Stomach (tissue), 9 donors: Measurements from ENCODE around the gene HELZ2. TPM values are rescaled to one million over a fixed set of nuclear protein-coding genes. Genes with fewer than 3 reads are reported as not detected.
A peak's percentile ranks its signal among the peaks of the same experiment; 100 is the strongest.

Experiments used
- DNase-seq, 2 donors: peaks; one replicate each; pipeline versions ENCODE4 v3.0.0 to v3.0.0-alpha.2; 2013 to 2019
- H3K27ac ChIP-seq, 5 donors: fragments of 200-600 bp in 4 of 5; sonication (generic) in 4 of 5; one replicate each; pipeline ENCODE4 v1.5.1; 2013 to 2019; ENCODE audit warnings: mild to moderate bottlenecking in 1 of 5, moderate library complexity in 1 of 5
- H3K27me3 ChIP-seq, 3 donors: fragments of 200-600 bp; sonication (generic); one replicate each; pipeline ENCODE4 v1.5.1; 2017 to 2019; ENCODE audit warnings: mixed run types in 1 of 3
- H3K36me3 ChIP-seq, 4 donors: fragments of 200-600 bp; sonication (generic); 1 replicate in 3 of 4; 2 replicates in 1 of 4; pipeline ENCODE4 v1.5.1; 2016 to 2019
- H3K4me1 ChIP-seq, 4 donors: fragments of 200-600 bp; sonication (generic); one replicate each; pipeline ENCODE4 v1.5.1; 2016 to 2019
- H3K4me3 ChIP-seq, 4 donors: fragments of 200-600 bp; sonication (generic) in 3 of 4; one replicate each; pipeline ENCODE4 v1.5.1; 2016 to 2019; ENCODE audit warnings: mild to moderate bottlenecking in 1 of 4
- H3K9me3 ChIP-seq, 4 donors: fragments of 200-600 bp; sonication (generic); one replicate each; pipeline ENCODE4 v1.5.1; 2016 to 2019
- CTCF ChIP-seq, 7 experiments: fragments of 450-650 bp in 4 of 7; fragments of 200-600 bp in 3 of 7; sonication (generic) in 3 of 7; IDR thresholded peaks; one replicate each; pipeline ENCODE4 v1.5.1; 2016 to 2019; ENCODE audit warnings: antibody characterized with exemption in 7 of 7, control low read depth in 2 of 7, mild to moderate bottlenecking in 1 of 7
- EP300 ChIP-seq: sonication (generic); formaldehyde crosslinking; IDR thresholded peaks from one replicate; pipeline ENCODE4 v1.6.1; 2017; ENCODE audit warnings: antibody characterized with exemption
- POLR2A ChIP-seq, 4 donors: fragments of 450-650 bp; IDR thresholded peaks; one replicate each; pipeline ENCODE4 v1.6.1; 2016; ENCODE audit warnings: antibody characterized with exemption in 4 of 4, control low read depth in 2 of 4, mild to moderate bottlenecking in 1 of 4, moderate library complexity in 1 of 4
- POLR2AphosphoS5 ChIP-seq, 3 donors: sonication (generic); formaldehyde crosslinking; IDR thresholded peaks; one replicate each; pipeline ENCODE4 v1.6.1; 2016; ENCODE audit warnings: antibody characterized with exemption in 3 of 3
- WGBS, 5 donors: extraction: QIAGEN DNeasy Blood & Tissue Kit in 3 of 5; methylation state at CpG; one replicate each; pipeline versions ENCODE4 v1.1.5 to v1.1.7; 2013 to 2018; 5-methylcytosine and 5-hydroxymethylcytosine counted together
- intact Hi-C: fragments of 100-400 bp; cut with DNase I; formaldehyde crosslinking; loops from one replicate; pipeline ENCODE4 v1.15.1; 2023; ENCODE audit warnings: low total_unique reads
- polyA plus RNA-seq, 3 donors: library from polyadenylated mRNA; stranded (reverse); fragments of 200-250 nt; gene quantifications; one replicate each; pipeline ENCODE4 v1.2.3, GENCODE V29; 2013
- total RNA-seq, 5 donors: library from RNA; depleted of rRNA; stranded (reverse); fragments of >200 nt; gene quantifications; one replicate each; pipeline versions ENCODE4 v1.1.0 to v1.2.3, GENCODE V29; 2014 to 2016
- donor health status: healthy with polysubstance abuse.
- donor health status: Bipolar disorder and iron deficiency.
- donor health status: healthy.

The HELZ2 gene
- total and polyA plus RNA-seq, 8 donors: 4.4 to 95.5 (median 30.1) TPM

- H3K36me3 ChIP-seq: peaks cover 0 to 8% (median 5%) of the 10 kb centered on the region in 4 donors
- H3K4me1 ChIP-seq: peaks cover 0 to 8% (median 0%) of the 10 kb centered on the region in 4 donors
- intact Hi-C loops: no loop called here
- H3K4me3 ChIP-seq: no peak overlapping the region
- no peak for DNase-seq
- no peak overlapping the region for H3K27ac ChIP-seq
- H3K27me3 ChIP-seq: peaks cover 0 to 14% (median 4%) of the 10 kb centered on the region in 3 donors
- TF ChIP-seq CTCF (IDR thresholded peaks at IDR 0.05): no peak
- TF ChIP-seq POLR2A (IDR thresholded peaks at IDR 0.05): no peak
- no peak for TF ChIP-seq POLR2AphosphoS5 (IDR thresholded peaks at IDR 0.05)
- TF ChIP-seq EP300: no peak
- H3K9me3 ChIP-seq: no peaks in the 10 kb centered on the region
- WGBS, 5 donors: 78 to 87% (median 84%) methylated on average over 23 of the region's 23 CpGs
Observed at GRCh38 chr20:63582382-63583063, 8.5 kb upstream of the HELZ2 start.

DNA sequence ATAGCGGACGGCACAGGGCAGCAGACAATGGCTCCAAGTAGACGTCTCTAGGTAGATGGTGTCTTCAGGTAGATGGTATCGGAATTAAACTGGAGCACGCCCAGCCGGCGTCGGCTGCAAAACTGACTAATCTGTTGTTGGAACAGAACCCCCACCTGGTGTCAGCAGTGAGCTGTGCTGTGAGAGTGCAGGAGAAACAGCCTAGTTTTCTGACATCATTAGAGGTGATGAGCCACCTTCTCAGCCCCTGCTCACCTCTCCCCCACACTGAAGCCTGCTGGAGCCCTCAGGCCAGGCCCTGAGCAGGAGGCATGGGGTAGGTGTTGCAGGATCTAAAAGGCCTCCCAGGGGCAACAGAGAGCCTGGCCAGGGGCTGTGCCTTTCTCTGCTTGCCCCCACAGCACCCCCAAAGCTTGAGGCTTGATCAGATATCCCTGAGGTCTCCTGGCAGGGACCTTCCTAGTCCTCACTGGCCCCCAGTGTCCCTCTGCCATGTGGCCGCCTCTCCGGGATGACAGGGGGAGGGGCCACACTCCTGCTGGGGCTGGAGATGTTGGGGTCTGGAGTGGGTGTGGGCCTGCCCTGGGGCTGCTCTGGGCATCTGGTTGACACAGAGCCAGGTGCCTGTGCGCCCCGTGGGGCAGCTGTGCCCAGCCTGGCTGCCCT lies 6.9 kb upstream of the HELZ2 start:
- H3K27me3 ChIP-seq: peaks cover 0 to 14% (median 4%) of the 10 kb centered on the region in 3 donors
- intact Hi-C loops: no loop called here
- no peaks in the 10 kb centered on the region for H3K9me3 ChIP-seq
- TF ChIP-seq EP300: no peak
- peak in 1 of 7 experiments; percentile 22 for TF ChIP-seq CTCF (IDR thresholded peaks at IDR 0.05)
- peaks cover 0 to 14% (median 0%) of the 10 kb centered on the region in 4 donors for H3K4me1 ChIP-seq
- H3K27ac ChIP-seq: no peak overlapping the region
- no peaks in the 10 kb centered on the region for H3K36me3 ChIP-seq
- peak; percentile 53 to 80 for DNase-seq
- no peak overlapping the region for H3K4me3 ChIP-seq
- 19 to 55% (median 43%) methylated on average over 10 to 12 of the region's 12 CpGs for WGBS, 5 donors

DNA sequence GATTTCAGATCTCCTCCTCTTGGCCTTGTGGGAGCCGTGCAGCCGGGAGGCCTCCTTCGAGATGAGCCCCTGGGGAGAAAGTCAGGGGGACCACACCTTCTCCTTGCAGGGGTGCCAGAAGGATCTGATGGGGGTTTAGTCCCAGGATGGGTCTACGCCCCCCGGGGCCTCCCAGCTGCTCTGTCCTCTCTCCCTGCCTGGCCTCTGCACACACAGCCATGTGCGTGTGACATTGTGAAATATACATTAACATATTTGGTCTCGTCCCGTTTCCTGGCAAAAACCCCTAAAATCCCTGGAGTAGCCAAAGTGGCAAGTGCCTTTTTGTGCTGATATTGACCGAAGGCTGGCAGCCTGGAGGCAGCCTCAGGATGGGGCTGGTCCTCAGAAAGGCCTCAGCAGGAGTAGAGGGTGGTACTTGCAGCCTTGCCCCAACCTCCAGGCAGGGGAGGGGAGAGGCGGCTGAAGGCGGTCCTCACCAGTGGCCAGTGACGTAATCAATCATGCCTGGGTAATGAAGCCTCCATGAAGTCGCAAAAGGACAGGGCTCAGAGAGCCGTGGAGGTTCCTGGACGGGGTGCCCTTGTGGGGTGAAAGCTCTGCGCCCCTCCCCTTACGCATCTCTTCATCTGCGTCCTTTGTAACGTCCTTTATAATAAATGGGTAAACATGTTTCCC lies 5.1 kb upstream of the HELZ2 start:
- H3K9me3 ChIP-seq: no peaks in the 10 kb centered on the region
- no peak overlapping the region for H3K27ac ChIP-seq
- H3K4me3 ChIP-seq: no peak overlapping the region
- DNase-seq: no peak
- peaks cover 0 to 14% (median 4%) of the 10 kb centered on the region in 3 donors for H3K27me3 ChIP-seq
- 66 to 77% (median 70%) methylated on average over 19 of the region's 19 CpGs for WGBS, 5 donors
- intact Hi-C loops: no loop called here
- TF ChIP-seq CTCF (IDR thresholded peaks at IDR 0.05): no peak
- TF ChIP-seq EP300: no peak
- TF ChIP-seq POLR2A (IDR thresholded peaks at IDR 0.05): no peak
- no peak for TF ChIP-seq POLR2AphosphoS5 (IDR thresholded peaks at IDR 0.05)
- H3K4me1 ChIP-seq: peaks cover 0 to 23% (median 9%) of the 10 kb centered on the region in 4 donors
- H3K36me3 ChIP-seq: no peaks in the 10 kb centered on the region

DNA sequence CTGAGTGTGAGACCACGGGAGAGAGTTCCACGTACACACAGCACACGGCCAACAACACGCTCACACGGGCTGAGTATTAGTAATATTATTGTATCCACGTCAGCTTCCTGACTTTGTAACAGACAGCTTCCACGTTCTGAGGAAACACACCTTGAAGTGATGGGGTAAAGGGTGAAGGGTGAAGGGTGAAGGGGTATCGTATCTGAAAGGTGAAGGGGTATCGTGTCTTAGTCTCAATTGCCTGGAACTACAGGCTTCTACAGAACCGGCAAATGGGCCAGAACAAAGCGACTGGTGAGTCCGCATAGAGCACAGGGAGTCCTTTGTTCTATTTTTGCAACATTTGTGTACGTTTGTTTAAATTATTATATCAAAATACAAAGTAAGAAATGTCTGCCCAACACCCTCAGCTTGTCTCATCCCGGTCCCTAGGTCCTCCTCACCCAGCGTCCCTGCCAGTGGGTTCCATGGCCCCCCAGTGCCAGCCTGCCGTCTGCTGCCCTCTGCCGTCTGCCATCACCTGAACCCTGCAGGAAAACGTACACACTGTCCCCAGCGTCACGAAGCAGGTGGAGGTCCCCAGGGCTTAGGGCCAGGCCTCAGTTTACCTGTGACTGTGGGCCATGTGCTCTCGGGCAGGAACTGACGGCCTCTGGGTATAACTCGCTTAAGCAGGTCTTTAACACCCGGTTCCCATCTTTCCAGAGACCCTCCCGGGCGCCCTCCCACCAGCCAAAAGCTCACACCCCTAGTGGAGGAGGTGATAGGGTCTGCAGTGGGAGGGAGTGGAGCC lies 4.4 kb upstream of the HELZ2 start:
- Histone ChIP-seq H3K27me3 (peaks cover 0 to 14% (median 4%) of the 10 kb centered on the region in 3 donors), H3K4me3 (no peak overlapping the region), H3K4me1 (peaks cover 2 to 26% (median 12%) of the 10 kb centered on the region in 4 donors), H3K9me3 (no peaks in the 10 kb centered on the region), H3K27ac (no peak overlapping the region), H3K36me3 (no peaks in the 10 kb centered on the region)
- no peak for DNase-seq
- no peak for TF ChIP-seq POLR2A (IDR thresholded peaks at IDR 0.05)
- TF ChIP-seq EP300: no peak
- TF ChIP-seq POLR2AphosphoS5 (IDR thresholded peaks at IDR 0.05): no peak
- no peak for TF ChIP-seq CTCF (IDR thresholded peaks at IDR 0.05)
- WGBS, 5 donors: 69 to 78% (median 73%) methylated on average over 26 of the region's 26 CpGs
- intact Hi-C loops: no loop called here
